Keratinocyte (primary cell): ENCODE data around the gene TP53BP2. TPM values are rescaled to one million over a fixed set of nuclear protein-coding genes. Genes with fewer than 3 reads are reported as not detected.

Experiments
- DNase-seq: peaks from one replicate; pipeline ENCODE4 v3.0.0-alpha.2; 2011; ENCODE audit warnings: low read depth, missing footprints, low spot score
- FAIRE-seq: peaks from 2 replicates; lab custom pipeline; 2011; peaks lifted over from hg19 to GRCh38; lab: Jason Lieb, UNC
- H2AFZ ChIP-seq: 2 replicates; pipeline ENCODE4 v1.6.0; 2012; ENCODE audit warnings: low read length, control low read depth, inconsistent platforms; ENCODE audit not compliant: control insufficient read depth
- H3K27ac ChIP-seq: 2 replicates; pipeline ENCODE4 v1.5.1; 2011; ENCODE audit warnings: low read length; ENCODE audit not compliant: control insufficient read depth, insufficient read depth
- H3K27me3 ChIP-seq: 3 replicates; pipeline ENCODE4 v1.6.0; 2011; ENCODE audit warnings: low read length; ENCODE audit not compliant: control insufficient read depth, insufficient read depth; ENCODE audit errors: extremely low read depth
- H3K36me3 ChIP-seq, 2 experiments: 2 replicates in 1 of 2; 3 replicates in 1 of 2; pipeline ENCODE4 v1.5.1; 2011; ENCODE audit warnings: low read length in 2 of 2, mild to moderate bottlenecking in 1 of 2; ENCODE audit not compliant: control insufficient read depth in 2 of 2, insufficient read depth in 2 of 2; ENCODE audit errors: extremely low read depth in 1 of 2
- H3K4me1 ChIP-seq: 3 replicates; pipeline ENCODE4 v1.5.1; 2011; ENCODE audit warnings: low read length; ENCODE audit not compliant: control insufficient read depth, insufficient read depth; ENCODE audit errors: extremely low read depth
- H3K4me2 ChIP-seq: 3 replicates; pipeline ENCODE4 v1.6.0; 2011; ENCODE audit warnings: low read depth, low read length; ENCODE audit not compliant: control insufficient read depth, insufficient read depth; ENCODE audit errors: extremely low read depth
- H3K4me3 ChIP-seq, 3 experiments: fragments of 200-600 bp in 1 of 3; sonication (generic) in 1 of 3; 2 replicates in 2 of 3; 3 replicates in 1 of 3; pipeline ENCODE4 v1.5.1; 2011 to 2016; ENCODE audit warnings: low read length in 3 of 3, mild to moderate bottlenecking in 3 of 3, control low read depth in 2 of 3, inconsistent platforms in 1 of 3, low read depth in 1 of 3, mixed read lengths in 1 of 3, mixed run types in 1 of 3, moderate library complexity in 1 of 3; ENCODE audit not compliant: control insufficient read depth in 2 of 3, insufficient read depth in 2 of 3; ENCODE audit errors: extremely low read depth in 1 of 3
- H3K79me2 ChIP-seq: 2 replicates; pipeline ENCODE4 v1.6.0; 2012; ENCODE audit warnings: low read length; ENCODE audit not compliant: control insufficient read depth, insufficient read depth
- H3K9ac ChIP-seq: 3 replicates; pipeline ENCODE4 v1.6.0; 2011; ENCODE audit warnings: low read length; ENCODE audit not compliant: control insufficient read depth, insufficient read depth; ENCODE audit errors: extremely low read depth
- H3K9me1 ChIP-seq: 3 replicates; pipeline ENCODE4 v1.6.0; 2011; ENCODE audit warnings: low read length; ENCODE audit not compliant: control insufficient read depth, insufficient read depth; ENCODE audit errors: extremely low read depth
- H3K9me3 ChIP-seq: 2 replicates; pipeline ENCODE4 v1.5.1; 2012; ENCODE audit warnings: low read depth, low read length; ENCODE audit not compliant: control insufficient read depth
- H4K20me1 ChIP-seq: 3 replicates; pipeline ENCODE4 v1.6.0; 2011; ENCODE audit warnings: low read length; ENCODE audit not compliant: control insufficient read depth, insufficient read depth; ENCODE audit errors: extremely low read depth
- CTCF ChIP-seq, 3 experiments: IDR thresholded peaks in 1 of 3; conservative IDR thresholded peaks in 1 of 3; optimal IDR thresholded peaks in 1 of 3; 2 replicates in 2 of 3; 3 replicates in 1 of 3; pipeline versions ENCODE3 to v1.5.1; 2011; ENCODE audit warnings: low read length in 3 of 3, mild to moderate bottlenecking in 3 of 3, moderate library complexity in 2 of 3, control low read depth in 1 of 3, inconsistent platforms in 1 of 3; ENCODE audit not compliant: insufficient read depth in 2 of 3; ENCODE audit errors: extremely low read depth in 1 of 3
- EZH2 ChIP-seq: IDR thresholded peaks from one replicate; pipeline ENCODE4 v1.6.1; 2012; ENCODE audit warnings: inconsistent platforms, mild to moderate bottlenecking, low read length, moderate library complexity
- dilution Hi-C: fragments of 300-500 bp; cut with MboI; formaldehyde crosslinking; loops from one replicate; pipeline ENCODE4 v1.7.0; 2020; ENCODE audit warnings: low sequenced_read_pairs; ENCODE audit not compliant: extremely low pct_ligation_motif_present
- polyA plus RNA-seq, 5 experiments: library from polyadenylated mRNA; depleted of rRNA in 3 of 5; stranded (reverse) in 3 of 5; stranded (forward) in 1 of 5; unstranded in 1 of 5; fragments of >200 nt; gene quantifications; 1 replicate in 1 of 5; 2 replicates in 3 of 5; 3 replicates in 1 of 5; pipeline versions ENCODE4 v1.2.1 to v1.2.3, GENCODE V29; 2011 to 2012; ENCODE audit warnings: missing spikeins in 2 of 5, low read depth in 1 of 5, low replicate concordance in 1 of 5

TP53BP2 gene
- polyA plus RNA-seq, 1 donor (not counting 4 experiments of a cell fraction or from before 2014, with no cell fraction given), result 22.5 TPM

- H3K27ac ChIP-seq, result no peak overlapping the region
- peaks cover 78 to 81% of the 10 kb centered on the region in 2 experiments for H3K36me3 ChIP-seq
- H3K4me1 ChIP-seq, result no peaks in the 10 kb centered on the region
- H3K79me2 ChIP-seq, result peaks cover 5% of the 10 kb centered on the region
- H3K4me3 ChIP-seq, result no peak overlapping the region
- no peak overlapping the region for H3K4me2 ChIP-seq
- no peaks in the 10 kb centered on the region for H3K9me1 ChIP-seq
- H2AFZ ChIP-seq, result no peak overlapping the region
- no peaks in the 10 kb centered on the region for H3K9me3 ChIP-seq
- no peaks in the 10 kb centered on the region for H4K20me1 ChIP-seq
- no peaks in the 10 kb centered on the region for H3K27me3 ChIP-seq
- DNase-seq (no peak), FAIRE-seq (no peak)
- dilution Hi-C loops, result no loop called here
- no peak overlapping the region for H3K9ac ChIP-seq
- TF ChIP-seq EZH2, result no peak
- TF ChIP-seq CTCF (optimal IDR thresholded peaks at IDR 0.05 in 1 of 3, IDR thresholded peaks at IDR 0.05 in 1 of 3, conservative IDR thresholded peaks at IDR 0.05 in 1 of 3; ENCODE audit: extremely low read depth in 1 of 3, insufficient read depth in 2 of 3, low read length in 3 of 3), result no peak
Measured at GRCh38 chr1:223755992-223756775, 89.6 kb downstream of the TP53BP2 start.

- peaks cover 79 to 80% of the 10 kb centered on the region in 2 experiments for H3K36me3 ChIP-seq
- dilution Hi-C loops, result no loop called here
- TF ChIP-seq CTCF (optimal IDR thresholded peaks at IDR 0.05 in 1 of 3, IDR thresholded peaks at IDR 0.05 in 1 of 3, conservative IDR thresholded peaks at IDR 0.05 in 1 of 3; ENCODE audit: extremely low read depth in 1 of 3, insufficient read depth in 2 of 3, low read length in 3 of 3) (no peak), EZH2 (no peak)
- H3K9me3 ChIP-seq, result no peaks in the 10 kb centered on the region
- H3K4me1 ChIP-seq, result no peaks in the 10 kb centered on the region
- no peak overlapping the region for H3K4me2 ChIP-seq
- no peak overlapping the region for H3K4me3 ChIP-seq
- H4K20me1 ChIP-seq, result no peaks in the 10 kb centered on the region
- no peak overlapping the region for H3K27ac ChIP-seq
- no peak overlapping the region for H2AFZ ChIP-seq
- H3K79me2 ChIP-seq, result peaks cover 5% of the 10 kb centered on the region
- FAIRE-seq (no peak), DNase-seq (no peak)
- H3K9me1 ChIP-seq, result no peaks in the 10 kb centered on the region
- no peaks in the 10 kb centered on the region for H3K27me3 ChIP-seq
- no peak overlapping the region for H3K9ac ChIP-seq
Measured at GRCh38 chr1:223755432-223755792, 90.3 kb downstream of the TP53BP2 start.
